Measurements from ENCODE around the gene SFXN3.

DNA sequence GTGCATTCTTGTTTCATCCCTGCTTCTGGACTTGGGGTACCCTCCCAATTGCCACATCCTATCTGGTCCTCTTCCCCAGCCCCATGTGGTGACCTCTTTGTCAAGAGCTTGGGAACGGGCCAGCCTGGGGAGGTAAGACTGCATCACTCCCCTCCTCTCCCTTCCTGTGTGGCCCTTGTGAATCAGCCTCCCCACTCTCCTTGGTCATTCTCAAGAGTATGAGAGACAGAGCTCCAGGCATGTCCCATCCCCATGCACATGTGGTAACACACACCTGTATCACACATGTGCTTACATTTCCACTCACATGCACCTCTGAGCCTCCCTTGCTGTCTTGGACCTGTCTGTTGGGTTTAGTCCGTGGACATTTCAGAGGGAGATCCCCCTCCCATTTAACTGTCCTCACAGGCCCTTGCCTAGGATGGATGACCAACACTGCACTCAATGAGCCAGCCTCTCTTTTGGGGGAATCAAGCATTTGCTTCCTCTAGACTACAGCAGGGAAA, 46.3 kb upstream of the SFXN3 start:
- TF ChIP-seq POLR2AphosphoS5 (IDR thresholded peaks at IDR 0.05) (no peak), POLR2A (IDR thresholded peaks at IDR 0.05) (no peak)
- TF ChIP-seq, protein P1, sequence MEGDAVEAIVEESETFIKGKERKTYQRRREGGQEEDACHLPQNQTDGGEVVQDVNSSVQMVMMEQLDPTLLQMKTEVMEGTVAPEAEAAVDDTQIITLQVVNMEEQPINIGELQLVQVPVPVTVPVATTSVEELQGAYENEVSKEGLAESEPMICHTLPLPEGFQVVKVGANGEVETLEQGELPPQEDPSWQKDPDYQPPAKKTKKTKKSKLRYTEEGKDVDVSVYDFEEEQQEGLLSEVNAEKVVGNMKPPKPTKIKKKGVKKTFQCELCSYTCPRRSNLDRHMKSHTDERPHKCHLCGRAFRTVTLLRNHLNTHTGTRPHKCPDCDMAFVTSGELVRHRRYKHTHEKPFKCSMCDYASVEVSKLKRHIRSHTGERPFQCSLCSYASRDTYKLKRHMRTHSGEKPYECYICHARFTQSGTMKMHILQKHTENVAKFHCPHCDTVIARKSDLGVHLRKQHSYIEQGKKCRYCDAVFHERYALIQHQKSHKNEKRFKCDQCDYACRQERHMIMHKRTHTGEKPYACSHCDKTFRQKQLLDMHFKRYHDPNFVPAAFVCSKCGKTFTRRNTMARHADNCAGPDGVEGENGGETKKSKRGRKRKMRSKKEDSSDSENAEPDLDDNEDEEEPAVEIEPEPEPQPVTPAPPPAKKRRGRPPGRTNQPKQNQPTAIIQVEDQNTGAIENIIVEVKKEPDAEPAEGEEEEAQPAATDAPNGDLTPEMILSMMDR (IDR thresholded peaks at IDR 0.05): no peak
